H1 (cell line): Measurements from ENCODE around the gene RNF168. TPM values are rescaled to one million over a fixed set of nuclear protein-coding genes. Genes with fewer than 3 reads are reported as not detected.

Experiments
- CTCF ChIA-PET: fragments of 300-600 bp; sonication (Branson Sonifier 250); formaldehyde crosslinking; loops from one replicate; lab custom pipeline; 2021; ENCODE audit not compliant: partially characterized antibody; lab: Charles Lee
- POLR2A ChIA-PET: fragments of 300-600 bp; sonication (Branson Sonifier 250); formaldehyde crosslinking; loops from one replicate; lab custom pipeline; 2021; ENCODE audit warnings: inconsistent platforms; ENCODE audit not compliant: partially characterized antibody; lab: Charles Lee
- DNase-seq, 2 experiments: peaks; one replicate each; pipeline versions ENCODE4 v3.0.0 to v3.0.0-alpha.2; 2010 to 2022; ENCODE audit warnings: low spot score in 2 of 2, low read depth in 1 of 2, mixed read lengths in 1 of 2
- FAIRE-seq: peaks from 2 replicates; lab custom pipeline; 2011; peaks lifted over from hg19 to GRCh38; lab: Jason Lieb, UNC
- H2AFZ ChIP-seq: 2 replicates; pipeline ENCODE4 v1.8.1; 2012; ENCODE audit warnings: low read length, inconsistent platforms
- H2AK5ac ChIP-seq: 2 replicates; pipeline ENCODE4 v1.6.1; 2013; ENCODE audit warnings: low read depth, low read length
- H2BK120ac ChIP-seq: replicated peaks from 2 replicates; pipeline ENCODE3; 2013; ENCODE audit warnings: low read depth, low read length, inconsistent platforms
- H2BK12ac ChIP-seq: 2 replicates; pipeline ENCODE4 v1.6.1; 2013; ENCODE audit warnings: low read depth, low read length
- H2BK15ac ChIP-seq: 2 replicates; pipeline ENCODE4 v1.6.1; 2013; ENCODE audit warnings: low read length
- H2BK20ac ChIP-seq: 2 replicates; pipeline ENCODE4 v1.6.1; 2013; ENCODE audit warnings: low read length
- H2BK5ac ChIP-seq: 2 replicates; pipeline ENCODE4 v1.6.1; 2013; ENCODE audit warnings: low read depth, low read length
- H3K14ac ChIP-seq: 2 replicates; pipeline ENCODE4 v1.6.1; 2013; ENCODE audit warnings: inconsistent platforms; ENCODE audit not compliant: insufficient read length
- H3K18ac ChIP-seq: 2 replicates; pipeline ENCODE4 v1.6.1; 2013; ENCODE audit warnings: low read length; ENCODE audit errors: extremely low read depth
- H3K23ac ChIP-seq: 2 replicates; pipeline ENCODE4 v1.6.1; 2013; ENCODE audit warnings: inconsistent platforms; ENCODE audit not compliant: insufficient read length
- H3K23me2 ChIP-seq: 2 replicates; pipeline ENCODE4 v1.6.1; 2013; ENCODE audit warnings: low read depth, low read length
- H3K27ac ChIP-seq: 2 replicates; pipeline ENCODE4 v1.6.1; 2011; ENCODE audit warnings: low read depth, low read length, inconsistent platforms
- H3K27me3 ChIP-seq, 4 experiments: replicated peaks in 1 of 4; 1 replicate in 1 of 4; 2 replicates in 3 of 4; pipeline versions ENCODE4 v1.6.1 to v1.8.1; 2011 to 2013; ENCODE audit warnings: low read length in 3 of 4, mild to moderate bottlenecking in 3 of 4, inconsistent platforms in 2 of 4, mixed read lengths in 2 of 4, moderate library complexity in 1 of 4; ENCODE audit not compliant: control insufficient read depth in 3 of 4, insufficient read depth in 3 of 4; ENCODE audit errors: extremely low read depth in 1 of 4
- H3K36me3 ChIP-seq, 4 experiments: 2 replicates each; pipeline versions ENCODE4 v1.6.1 to v1.8.1; 2011 to 2013; ENCODE audit warnings: mild to moderate bottlenecking in 4 of 4, low read length in 3 of 4, moderate library complexity in 2 of 4, control low read depth in 1 of 4, inconsistent platforms in 1 of 4; ENCODE audit not compliant: insufficient read depth in 4 of 4, control insufficient read depth in 2 of 4
- H3K4ac ChIP-seq: replicated peaks from 2 replicates; pipeline ENCODE3; 2013; ENCODE audit warnings: low read length, low read depth, mixed read lengths, inconsistent platforms; ENCODE audit not compliant: insufficient read length
- H3K4me1 ChIP-seq, 4 experiments: replicated peaks in 1 of 4; 1 replicate in 1 of 4; 2 replicates in 3 of 4; pipeline versions ENCODE4 v1.6.1 to v1.8.1; 2011 to 2013; ENCODE audit warnings: low read length in 3 of 4, inconsistent platforms in 2 of 4, mixed read lengths in 1 of 4; ENCODE audit not compliant: insufficient read depth in 4 of 4, control insufficient read depth in 3 of 4
- H3K4me2 ChIP-seq, 2 experiments: 2 replicates each; pipeline versions ENCODE4 v1.6.1 to v1.8.1; 2011 to 2013; ENCODE audit warnings: low read depth in 2 of 2, low read length in 2 of 2, control low read depth in 1 of 2, inconsistent platforms in 1 of 2, mild to moderate bottlenecking in 1 of 2; ENCODE audit not compliant: insufficient read depth in 1 of 2
- H3K4me3 ChIP-seq, 4 experiments: fragments of 200-600, 300-600 bp in 1 of 4; sonication (generic), shearing (Covaris generic), sonication (Bioruptor Twin) in 1 of 4; 2 replicates each; pipeline versions ENCODE4 v1.5.1 to v1.8.1; 2011 to 2016; ENCODE audit warnings: low read length in 4 of 4, low read depth in 3 of 4, control low read depth in 2 of 4, inconsistent platforms in 2 of 4, mild to moderate bottlenecking in 2 of 4, mixed read lengths in 1 of 4, moderate library complexity in 1 of 4; ENCODE audit not compliant: insufficient read depth in 2 of 4; ENCODE audit errors: extremely low read depth in 1 of 4
- H3K56ac ChIP-seq: replicated peaks from 2 replicates; pipeline ENCODE3; 2013; ENCODE audit warnings: low read depth, mild to moderate bottlenecking, mixed read lengths, low read length, inconsistent platforms; ENCODE audit not compliant: insufficient read length
- H3K79me1 ChIP-seq: 2 replicates; pipeline ENCODE4 v1.6.1; 2013; ENCODE audit warnings: low read depth, low read length, control low read depth
- H3K79me2 ChIP-seq, 2 experiments: 2 replicates each; pipeline versions ENCODE4 v1.6.1 to v1.8.1; 2012 to 2013; ENCODE audit warnings: low read length in 2 of 2, mild to moderate bottlenecking in 2 of 2, inconsistent platforms in 1 of 2; ENCODE audit not compliant: insufficient read depth in 2 of 2, control insufficient read depth in 1 of 2
- H3K9ac ChIP-seq, 4 experiments: replicated peaks in 1 of 4; 1 replicate in 1 of 4; 2 replicates in 3 of 4; pipeline versions ENCODE4 v1.6.1 to v1.8.1; 2011 to 2013; ENCODE audit warnings: low read depth in 3 of 4, low read length in 3 of 4, control low read depth in 2 of 4, mild to moderate bottlenecking in 2 of 4, moderate library complexity in 2 of 4, inconsistent platforms in 1 of 4; ENCODE audit errors: extremely low read depth in 1 of 4
- H3K9me3 ChIP-seq, 2 experiments: 2 replicates each; pipeline versions ENCODE4 v1.6.1 to v1.8.1; 2012 to 2013; ENCODE audit warnings: mild to moderate bottlenecking in 2 of 2, moderate library complexity in 2 of 2, control low read depth in 1 of 2, inconsistent platforms in 1 of 2, low read depth in 1 of 2, low read length in 1 of 2, mixed read lengths in 1 of 2; ENCODE audit not compliant: insufficient read depth in 2 of 2
- H4K20me1 ChIP-seq, 2 experiments: replicated peaks in 1 of 2; 2 replicates each; pipeline versions ENCODE3 to v1.8.1; 2011 to 2013; ENCODE audit warnings: inconsistent platforms in 2 of 2, low read length in 2 of 2, mild to moderate bottlenecking in 1 of 2; ENCODE audit not compliant: insufficient read depth in 2 of 2, control insufficient read depth in 1 of 2
- H4K5ac ChIP-seq: 2 replicates; pipeline ENCODE4 v1.6.1; 2013; ENCODE audit warnings: low read length, low read depth, mixed read lengths, inconsistent platforms; ENCODE audit not compliant: insufficient read length
- H4K8ac ChIP-seq: 2 replicates; pipeline ENCODE4 v1.8.0; 2013; ENCODE audit warnings: mild to moderate bottlenecking, moderate library complexity, low read length, inconsistent platforms; ENCODE audit not compliant: insufficient read depth; ENCODE audit errors: extremely low read depth
- H4K91ac ChIP-seq: replicated peaks from 2 replicates; pipeline ENCODE3; 2013; ENCODE audit warnings: low read length, mixed read lengths, inconsistent platforms; ENCODE audit not compliant: insufficient read length
- WGBS, 2 experiments: shearing (Covaris generic) in 1 of 2; methylation state at CpG; one replicate each; pipeline versions ENCODE4 v1.1.6 to v1.1.7; 2013 to 2015; ENCODE audit warnings: low lambda C conversion rate in 2 of 2, mixed read lengths in 2 of 2, inconsistent platforms in 1 of 2, low coverage in 1 of 2, missing lambda C conversion rate in 1 of 2; ENCODE audit not compliant: insufficient replicate concordance in 2 of 2, insufficient coverage in 1 of 2, insufficient read length in 1 of 2; ENCODE audit errors: extremely low coverage in 1 of 2, missing lambda C conversion rate in 1 of 2; 5-methylcytosine and 5-hydroxymethylcytosine counted together
- polyA plus RNA-seq, 7 experiments: library from polyadenylated mRNA; depleted of rRNA in 3 of 7; stranded (reverse) in 5 of 7; unstranded in 2 of 7; fragments of >200 nt in 5 of 7; fragments of 200-250 nt in 2 of 7; gene quantifications; 1 replicate in 5 of 7; 2 replicates in 1 of 7; 4 replicates in 1 of 7; pipeline versions ENCODE4 v1.2.1 to v1.2.3, GENCODE V29; 2011 to 2013; ENCODE audit warnings: missing spikeins in 2 of 7, mixed read lengths in 2 of 7
- total RNA-seq: library from RNA; stranded (reverse); fragmentation: NEBNext Ultra II Directional; extraction: Animal tissue kit (Norgen Biotek cat#: 25700); gene quantifications from 2 replicates; pipeline ENCODE4 v1.2.1, GENCODE V29; 2021

Gene RNF168
- total and polyA plus RNA-seq, 2 of the 8 experiments (the other 6 are each of a cell fraction or from before 2014, with no cell fraction given) = 6.3 to 63.5 TPM

GRCh38 chr3:196501316-196502044 lies 2.1 kb downstream of the RNF168 start:
- no peak overlapping the region for H2AFZ ChIP-seq
- no peak overlapping the region for H3K18ac ChIP-seq
- H3K14ac ChIP-seq = no peak overlapping the region
- H3K56ac ChIP-seq = no peak overlapping the region
- H3K4me3 ChIP-seq = peak overlapping the region; percentile 92 to 99 (median 98)
- no peak overlapping the region for H2BK5ac ChIP-seq
- H3K4me2 ChIP-seq = peak overlapping the region; percentile 89 to 91
- POLR2A ChIA-PET = no interaction called here
- 4% methylated on average over 14 of the region's 14 CpGs; no CpG with 5 or more reads in 1 of the 2 experiments for WGBS, 2 experiments
- H4K8ac ChIP-seq = no peak overlapping the region
- H3K79me2 ChIP-seq = peaks cover 39 to 65% of the 10 kb centered on the region in 2 experiments
- no peak overlapping the region for H4K5ac ChIP-seq
- no peak overlapping the region for H2BK12ac ChIP-seq
- peaks cover 7% of the 10 kb centered on the region; the same call in 1 of the 2 replicates for H3K79me1 ChIP-seq
- no peak overlapping the region for H3K23ac ChIP-seq
- H2BK120ac ChIP-seq = no peak overlapping the region
- H3K23me2 ChIP-seq = peaks cover 14% of the 10 kb centered on the region
- H3K4ac ChIP-seq = no peak overlapping the region
- DNase-seq = no peak
- no peak overlapping the region for H4K91ac ChIP-seq
- H3K36me3 ChIP-seq = 0 out of 8 replicates have a peak, but pooled peaks cover 0 to 2% (median 0%) of the 10 kb centered on the region in 4 experiments
- H3K27ac ChIP-seq = no peak overlapping the region
- H4K20me1 ChIP-seq = peaks cover 2 to 8% of the 10 kb centered on the region in 2 experiments
- H3K27me3 ChIP-seq = no peaks in the 10 kb centered on the region
- peak overlapping the region in 3 of 4 experiments; percentile 26 to 70 (median 39); a peak in 3 of 7 replicates for H3K9ac ChIP-seq
- no peak overlapping the region for H2BK20ac ChIP-seq
- no peaks in the 10 kb centered on the region for H3K9me3 ChIP-seq
- peaks cover 0 to 7% (median 3%) of the 10 kb centered on the region in 4 experiments; a peak in 5 of 7 replicates for H3K4me1 ChIP-seq
- no peak for FAIRE-seq
- no peak overlapping the region for H2AK5ac ChIP-seq
- CTCF ChIA-PET = interaction anchor here (0.8 kb wide), 1 partner anchor 14 kb away, joined by 4 read pairs; no protein-coding TSS in a partner anchor
- H2BK15ac ChIP-seq = no peak overlapping the region
